Measurements from ENCODE around the gene MRGPRD. TPM values are rescaled to one million over a fixed set of nuclear protein-coding genes. Genes with fewer than 3 reads are reported as not detected.

Gene MRGPRD
- polyA plus RNA-seq, 1 experiment = not detected

Other genes starting within 250 kb of the MRGPRD start
- gene TESMIN, start 229.5 kb downstream of the MRGPRD start, polyA plus RNA-seq (2011; rRNA removed) = 1.5 and 2.1 TPM in 2 replicates
- gene CPT1A, start 139.1 kb downstream of the MRGPRD start, polyA plus RNA-seq (2011; rRNA removed) = 24.2 and 29.8 TPM in 2 replicates
- gene MRPL21, start 77.2 kb downstream of the MRGPRD start, polyA plus RNA-seq (2011; rRNA removed) = 57.2 and 76.0 TPM in 2 replicates
- gene IGHMBP2, start 77.1 kb downstream of the MRGPRD start, polyA plus RNA-seq (2011; rRNA removed) = 8.9 and 13.1 TPM in 2 replicates
- 13.8 and 24.4 TPM in 2 replicates for gene MRGPRF, start 32.3 kb upstream of the MRGPRD start, polyA plus RNA-seq (2011; rRNA removed)
- 6.4 and 9.9 TPM in 2 replicates for gene TPCN2, start 67.9 kb upstream of the MRGPRD start, polyA plus RNA-seq (2011; rRNA removed)
- 0.09 TPM in 1 of 2 replicates, not detected in the other for gene SMIM38, start 174.9 kb upstream of the MRGPRD start, polyA plus RNA-seq (2011; rRNA removed)